H1 (cell line): Measurements from ENCODE around the gene MMAA. TPM values are rescaled to one million over a fixed set of nuclear protein-coding genes. Genes with fewer than 3 reads are reported as not detected.

Experiments
- CTCF ChIA-PET: fragments of 300-600 bp; sonication (Branson Sonifier 250); formaldehyde crosslinking; loops from one replicate; lab custom pipeline; 2021; ENCODE audit not compliant: partially characterized antibody; lab: Charles Lee
- POLR2A ChIA-PET: fragments of 300-600 bp; sonication (Branson Sonifier 250); formaldehyde crosslinking; loops from one replicate; lab custom pipeline; 2021; ENCODE audit warnings: inconsistent platforms; ENCODE audit not compliant: partially characterized antibody; lab: Charles Lee
- DNase-seq, 2 experiments: peaks; one replicate each; pipeline versions ENCODE4 v3.0.0 to v3.0.0-alpha.2; 2010 to 2022; ENCODE audit warnings: low spot score in 2 of 2, low read depth in 1 of 2, mixed read lengths in 1 of 2
- FAIRE-seq: peaks from 2 replicates; lab custom pipeline; 2011; peaks lifted over from hg19 to GRCh38; lab: Jason Lieb, UNC
- H2AFZ ChIP-seq: 2 replicates; pipeline ENCODE4 v1.8.1; 2012; ENCODE audit warnings: low read length, inconsistent platforms
- H2AK5ac ChIP-seq: 2 replicates; pipeline ENCODE4 v1.6.1; 2013; ENCODE audit warnings: low read depth, low read length
- H2BK120ac ChIP-seq: replicated peaks from 2 replicates; pipeline ENCODE3; 2013; ENCODE audit warnings: low read depth, low read length, inconsistent platforms
- H2BK12ac ChIP-seq: 2 replicates; pipeline ENCODE4 v1.6.1; 2013; ENCODE audit warnings: low read depth, low read length
- H2BK15ac ChIP-seq: 2 replicates; pipeline ENCODE4 v1.6.1; 2013; ENCODE audit warnings: low read length
- H2BK20ac ChIP-seq: 2 replicates; pipeline ENCODE4 v1.6.1; 2013; ENCODE audit warnings: low read length
- H2BK5ac ChIP-seq: 2 replicates; pipeline ENCODE4 v1.6.1; 2013; ENCODE audit warnings: low read depth, low read length
- H3K14ac ChIP-seq: 2 replicates; pipeline ENCODE4 v1.6.1; 2013; ENCODE audit warnings: inconsistent platforms; ENCODE audit not compliant: insufficient read length
- H3K18ac ChIP-seq: 2 replicates; pipeline ENCODE4 v1.6.1; 2013; ENCODE audit warnings: low read length; ENCODE audit errors: extremely low read depth
- H3K23ac ChIP-seq: 2 replicates; pipeline ENCODE4 v1.6.1; 2013; ENCODE audit warnings: inconsistent platforms; ENCODE audit not compliant: insufficient read length
- H3K23me2 ChIP-seq: 2 replicates; pipeline ENCODE4 v1.6.1; 2013; ENCODE audit warnings: low read depth, low read length
- H3K27ac ChIP-seq: 2 replicates; pipeline ENCODE4 v1.6.1; 2011; ENCODE audit warnings: low read depth, low read length, inconsistent platforms
- H3K27me3 ChIP-seq, 4 experiments: replicated peaks in 1 of 4; 1 replicate in 1 of 4; 2 replicates in 3 of 4; pipeline versions ENCODE4 v1.6.1 to v1.8.1; 2011 to 2013; ENCODE audit warnings: low read length in 3 of 4, mild to moderate bottlenecking in 3 of 4, inconsistent platforms in 2 of 4, mixed read lengths in 2 of 4, moderate library complexity in 1 of 4; ENCODE audit not compliant: control insufficient read depth in 3 of 4, insufficient read depth in 3 of 4; ENCODE audit errors: extremely low read depth in 1 of 4
- H3K36me3 ChIP-seq, 4 experiments: 2 replicates each; pipeline versions ENCODE4 v1.6.1 to v1.8.1; 2011 to 2013; ENCODE audit warnings: mild to moderate bottlenecking in 4 of 4, low read length in 3 of 4, moderate library complexity in 2 of 4, control low read depth in 1 of 4, inconsistent platforms in 1 of 4; ENCODE audit not compliant: insufficient read depth in 4 of 4, control insufficient read depth in 2 of 4
- H3K4ac ChIP-seq: replicated peaks from 2 replicates; pipeline ENCODE3; 2013; ENCODE audit warnings: low read length, low read depth, mixed read lengths, inconsistent platforms; ENCODE audit not compliant: insufficient read length
- H3K4me1 ChIP-seq, 4 experiments: replicated peaks in 1 of 4; 1 replicate in 1 of 4; 2 replicates in 3 of 4; pipeline versions ENCODE4 v1.6.1 to v1.8.1; 2011 to 2013; ENCODE audit warnings: low read length in 3 of 4, inconsistent platforms in 2 of 4, mixed read lengths in 1 of 4; ENCODE audit not compliant: insufficient read depth in 4 of 4, control insufficient read depth in 3 of 4
- H3K4me2 ChIP-seq, 2 experiments: 2 replicates each; pipeline versions ENCODE4 v1.6.1 to v1.8.1; 2011 to 2013; ENCODE audit warnings: low read depth in 2 of 2, low read length in 2 of 2, control low read depth in 1 of 2, inconsistent platforms in 1 of 2, mild to moderate bottlenecking in 1 of 2; ENCODE audit not compliant: insufficient read depth in 1 of 2
- H3K4me3 ChIP-seq, 4 experiments: fragments of 200-600, 300-600 bp in 1 of 4; sonication (generic), shearing (Covaris generic), sonication (Bioruptor Twin) in 1 of 4; 2 replicates each; pipeline versions ENCODE4 v1.5.1 to v1.8.1; 2011 to 2016; ENCODE audit warnings: low read length in 4 of 4, low read depth in 3 of 4, control low read depth in 2 of 4, inconsistent platforms in 2 of 4, mild to moderate bottlenecking in 2 of 4, mixed read lengths in 1 of 4, moderate library complexity in 1 of 4; ENCODE audit not compliant: insufficient read depth in 2 of 4; ENCODE audit errors: extremely low read depth in 1 of 4
- H3K56ac ChIP-seq: replicated peaks from 2 replicates; pipeline ENCODE3; 2013; ENCODE audit warnings: low read depth, mild to moderate bottlenecking, mixed read lengths, low read length, inconsistent platforms; ENCODE audit not compliant: insufficient read length
- H3K79me1 ChIP-seq: 2 replicates; pipeline ENCODE4 v1.6.1; 2013; ENCODE audit warnings: low read depth, low read length, control low read depth
- H3K79me2 ChIP-seq, 2 experiments: 2 replicates each; pipeline versions ENCODE4 v1.6.1 to v1.8.1; 2012 to 2013; ENCODE audit warnings: low read length in 2 of 2, mild to moderate bottlenecking in 2 of 2, inconsistent platforms in 1 of 2; ENCODE audit not compliant: insufficient read depth in 2 of 2, control insufficient read depth in 1 of 2
- H3K9ac ChIP-seq, 4 experiments: replicated peaks in 1 of 4; 1 replicate in 1 of 4; 2 replicates in 3 of 4; pipeline versions ENCODE4 v1.6.1 to v1.8.1; 2011 to 2013; ENCODE audit warnings: low read depth in 3 of 4, low read length in 3 of 4, control low read depth in 2 of 4, mild to moderate bottlenecking in 2 of 4, moderate library complexity in 2 of 4, inconsistent platforms in 1 of 4; ENCODE audit errors: extremely low read depth in 1 of 4
- H3K9me3 ChIP-seq, 2 experiments: 2 replicates each; pipeline versions ENCODE4 v1.6.1 to v1.8.1; 2012 to 2013; ENCODE audit warnings: mild to moderate bottlenecking in 2 of 2, moderate library complexity in 2 of 2, control low read depth in 1 of 2, inconsistent platforms in 1 of 2, low read depth in 1 of 2, low read length in 1 of 2, mixed read lengths in 1 of 2; ENCODE audit not compliant: insufficient read depth in 2 of 2
- H4K20me1 ChIP-seq, 2 experiments: replicated peaks in 1 of 2; 2 replicates each; pipeline versions ENCODE3 to v1.8.1; 2011 to 2013; ENCODE audit warnings: inconsistent platforms in 2 of 2, low read length in 2 of 2, mild to moderate bottlenecking in 1 of 2; ENCODE audit not compliant: insufficient read depth in 2 of 2, control insufficient read depth in 1 of 2
- H4K5ac ChIP-seq: 2 replicates; pipeline ENCODE4 v1.6.1; 2013; ENCODE audit warnings: low read length, low read depth, mixed read lengths, inconsistent platforms; ENCODE audit not compliant: insufficient read length
- H4K8ac ChIP-seq: 2 replicates; pipeline ENCODE4 v1.8.0; 2013; ENCODE audit warnings: mild to moderate bottlenecking, moderate library complexity, low read length, inconsistent platforms; ENCODE audit not compliant: insufficient read depth; ENCODE audit errors: extremely low read depth
- H4K91ac ChIP-seq: replicated peaks from 2 replicates; pipeline ENCODE3; 2013; ENCODE audit warnings: low read length, mixed read lengths, inconsistent platforms; ENCODE audit not compliant: insufficient read length
- CBX8 ChIP-seq: fragments of 300-800, 300-1000 bp; sonication (generic); IDR thresholded peaks from 2 replicates; pipeline ENCODE4 v1.7.1; 2016; ENCODE audit warnings: low read depth, low read length, borderline replicate concordance
- CHD1 ChIP-seq: IDR thresholded peaks from 2 replicates; pipeline ENCODE4 v1.6.1; 2012; ENCODE audit warnings: low read depth, low read length, improper control_type of control experiment
- CREB1 ChIP-seq: IDR thresholded peaks from 2 replicates; pipeline ENCODE4 v1.6.1; 2012; ENCODE audit warnings: inconsistent platforms
- GABPA ChIP-seq: IDR thresholded peaks from 2 replicates; pipeline ENCODE4 v1.6.1; 2011; ENCODE audit warnings: mild to moderate bottlenecking, low read length, moderate library complexity, borderline replicate concordance; ENCODE audit not compliant: insufficient read depth
- GTF2F1 ChIP-seq: IDR thresholded peaks from 2 replicates; pipeline ENCODE4 v1.6.1; 2012; ENCODE audit warnings: low read depth, low read length, improper control_type of control experiment, borderline replicate concordance
- MAX ChIP-seq: IDR thresholded peaks from 2 replicates; pipeline ENCODE4 v1.6.1; 2012; ENCODE audit warnings: inconsistent platforms
- NANOG ChIP-seq: IDR thresholded peaks from 2 replicates; pipeline ENCODE4 v1.6.1; 2011; ENCODE audit warnings: low read length, low read depth, mild to moderate bottlenecking, inconsistent platforms; ENCODE audit not compliant: insufficient read depth, poor library complexity, severe bottlenecking
- POLR2AphosphoS5 ChIP-seq: IDR thresholded peaks from 2 replicates; pipeline ENCODE4 v1.6.1; 2011; ENCODE audit warnings: low read depth, low read length
- RAD21 ChIP-seq, 2 experiments: IDR thresholded peaks in 1 of 2; conservative IDR thresholded peaks in 1 of 2; 2 replicates each; pipeline ENCODE4 v1.6.1; 2011; ENCODE audit warnings: low read depth in 2 of 2, low read length in 2 of 2, improper control_type of control experiment in 1 of 2, inconsistent platforms in 1 of 2, mild to moderate bottlenecking in 1 of 2, moderate library complexity in 1 of 2
- RBBP5 ChIP-seq: IDR thresholded peaks from 2 replicates; pipeline ENCODE4 v1.7.1; 2012; ENCODE audit warnings: low read depth, mild to moderate bottlenecking, inconsistent platforms, low read length, moderate library complexity, borderline replicate concordance
- RFX5 ChIP-seq: IDR thresholded peaks from 2 replicates; pipeline ENCODE4 v1.6.1; 2011; ENCODE audit warnings: low read depth, low read length, improper control_type of control experiment, borderline replicate concordance
- SAP30 ChIP-seq: fragments of 300-600 bp; sonication (generic); IDR thresholded peaks from 2 replicates; pipeline ENCODE4 v1.7.1; 2012; ENCODE audit warnings: low read length, moderate library complexity, mild to moderate bottlenecking, inconsistent platforms; ENCODE audit not compliant: insufficient read depth, insufficient replicate concordance
- SIRT6 ChIP-seq: IDR thresholded peaks from one replicate; pipeline ENCODE4 v1.7.1; 2012; ENCODE audit warnings: low read length, inconsistent platforms
- TBP ChIP-seq: IDR thresholded peaks from 2 replicates; pipeline ENCODE4 v1.6.1; 2011; ENCODE audit warnings: low read depth, low read length, improper control_type of control experiment
- WGBS, 2 experiments: shearing (Covaris generic) in 1 of 2; methylation state at CpG; one replicate each; pipeline versions ENCODE4 v1.1.6 to v1.1.7; 2013 to 2015; ENCODE audit warnings: low lambda C conversion rate in 2 of 2, mixed read lengths in 2 of 2, inconsistent platforms in 1 of 2, low coverage in 1 of 2, missing lambda C conversion rate in 1 of 2; ENCODE audit not compliant: insufficient replicate concordance in 2 of 2, insufficient coverage in 1 of 2, insufficient read length in 1 of 2; ENCODE audit errors: extremely low coverage in 1 of 2, missing lambda C conversion rate in 1 of 2; 5-methylcytosine and 5-hydroxymethylcytosine counted together
- polyA plus RNA-seq, 7 experiments: library from polyadenylated mRNA; depleted of rRNA in 3 of 7; stranded (reverse) in 5 of 7; unstranded in 2 of 7; fragments of >200 nt in 5 of 7; fragments of 200-250 nt in 2 of 7; gene quantifications; 1 replicate in 5 of 7; 2 replicates in 1 of 7; 4 replicates in 1 of 7; pipeline versions ENCODE4 v1.2.1 to v1.2.3, GENCODE V29; 2011 to 2013; ENCODE audit warnings: missing spikeins in 2 of 7, mixed read lengths in 2 of 7
- total RNA-seq: library from RNA; stranded (reverse); fragmentation: NEBNext Ultra II Directional; extraction: Animal tissue kit (Norgen Biotek cat#: 25700); gene quantifications from 2 replicates; pipeline ENCODE4 v1.2.1, GENCODE V29; 2021

Gene MMAA
- total and polyA plus RNA-seq, 2 of the 8 experiments (the other 6 are each of a cell fraction or from before 2014, with no cell fraction given): 0.98 to 4.9 TPM

DNA sequence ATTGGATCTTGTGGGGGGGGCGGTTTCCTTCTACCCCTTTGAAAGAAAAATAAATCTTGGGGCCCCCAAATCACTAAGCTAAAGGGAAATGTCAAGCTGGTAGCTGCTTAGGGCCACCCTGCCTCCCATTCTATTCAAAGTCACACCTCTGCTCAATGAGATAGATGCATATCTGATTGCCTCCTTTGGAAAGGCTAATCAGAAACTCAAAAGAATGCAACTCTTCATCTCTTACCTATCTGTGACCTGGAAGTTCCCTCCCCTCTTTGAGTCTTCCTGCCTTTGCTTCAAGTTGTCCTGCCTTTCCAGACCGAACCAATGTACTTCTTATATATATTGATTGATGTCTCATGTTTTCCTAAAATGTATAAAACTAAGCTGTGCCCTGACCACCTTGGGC lies 67.8 kb downstream of the MMAA start:
- H4K8ac ChIP-seq: no peak overlapping the region
- no peak overlapping the region for H3K9ac ChIP-seq
- H2AK5ac ChIP-seq: no peak overlapping the region
- ChIA-PET CTCF (interaction anchor here (0.6 kb wide), 1 partner anchor 531 kb away, joined by 3 read pairs; no protein-coding TSS in a partner anchor), POLR2A (no interaction called here)
- H2BK20ac ChIP-seq: no peak overlapping the region
- no peak overlapping the region for H2BK5ac ChIP-seq
- no peak overlapping the region for H3K14ac ChIP-seq
- H3K23ac ChIP-seq: no peak overlapping the region
- no peak overlapping the region for H3K18ac ChIP-seq
- H4K91ac ChIP-seq: no peak overlapping the region
- no peak overlapping the region for H3K4me3 ChIP-seq
- no peaks in the 10 kb centered on the region for H3K27me3 ChIP-seq
- TF ChIP-seq RAD21 (IDR thresholded peaks at IDR 0.05 in 1 of 2, conservative IDR thresholded peaks at IDR 0.05 in 1 of 2; ENCODE audit: low read depth in 2 of 2, low read length in 2 of 2) (no peak), SIRT6 (no peak), SAP30 (no peak), CHD1 (no peak), NANOG (no peak), GABPA (no peak), MAX (no peak), CBX8 (no peak), TBP (no peak), RBBP5 (no peak), RFX5 (no peak), POLR2AphosphoS5 (no peak), GTF2F1 (no peak), CREB1 (no peak)
- H3K9me3 ChIP-seq: no peaks in the 10 kb centered on the region; a peak in 1 of 4 replicates
- H3K27ac ChIP-seq: no peak overlapping the region
- no peak for FAIRE-seq
- H3K23me2 ChIP-seq: no peaks in the 10 kb centered on the region
- H3K4ac ChIP-seq: no peak overlapping the region
- no peak overlapping the region for H2BK15ac ChIP-seq
- peaks cover 0 to 5% (median 2%) of the 10 kb centered on the region in 4 experiments; a peak in 2 of 7 replicates for H3K4me1 ChIP-seq
- H2BK12ac ChIP-seq: no peak overlapping the region
- H2AFZ ChIP-seq: no peak overlapping the region
- H3K79me2 ChIP-seq: no peaks in the 10 kb centered on the region
- no peaks in the 10 kb centered on the region for H3K36me3 ChIP-seq
- no peak for DNase-seq
- H3K56ac ChIP-seq: no peak overlapping the region
- H4K20me1 ChIP-seq: no peaks in the 10 kb centered on the region
- H3K79me1 ChIP-seq: no peaks in the 10 kb centered on the region
- 50% methylated on average over 2 of the region's 2 CpGs; no CpG with 5 or more reads in 1 of the 2 experiments for WGBS, 2 experiments
- H3K4me2 ChIP-seq: no peak overlapping the region; a peak in 1 of 4 replicates
- no peak overlapping the region for H2BK120ac ChIP-seq
- H4K5ac ChIP-seq: no peak overlapping the region
